MM.1S (cell line): ENCODE measurements around the gene HSPA1B.
"Not testable (repeated sequence)": the region's sequence is repeated elsewhere in the genome, so short reads cannot be mapped to it uniquely, and the experiment has no call there.

Experiments used
- CTCF ChIP-seq: fragments of 300-600 bp; sonication (generic); IDR thresholded peaks from 2 replicates; pipeline ENCODE4 v1.5.1; 2016; ENCODE audit warnings: antibody characterized with exemption, low read length, mixed read lengths
- EZH2 ChIP-seq: fragments of 300-600 bp; sonication (generic); optimal IDR thresholded peaks from 2 replicates; pipeline ENCODE3; 2017; ENCODE audit warnings: low read depth, mild to moderate bottlenecking, antibody characterized with exemption, low read length, mixed read lengths

GRCh38 chr6:31801031-31801927 is 26.3 kb upstream of the HSPA1B start:
- TF ChIP-seq CTCF, EZH2: not testable (repeated sequence)
